HL-60 (cell line): ENCODE data around the gene TNK2.

Experiments used
- CTCF ChIP-seq: IDR thresholded peaks from one replicate; pipeline ENCODE4 v1.5.1; 2011; ENCODE audit warnings: low read length, control low read depth, inconsistent platforms; ENCODE audit not compliant: insufficient read depth
- GABPA ChIP-seq: IDR thresholded peaks from 2 replicates; pipeline ENCODE4 v1.6.1; 2012; ENCODE audit warnings: low read depth
- POLR2AphosphoS5 ChIP-seq: IDR thresholded peaks from 2 replicates; pipeline ENCODE4 v1.6.1; 2012; ENCODE audit warnings: low read depth
- SPI1 ChIP-seq: IDR thresholded peaks from 2 replicates; pipeline ENCODE4 v1.6.1; 2012; ENCODE audit warnings: low read depth, mild to moderate bottlenecking, borderline replicate concordance

- TF ChIP-seq CTCF (no peak), GABPA (no peak), POLR2AphosphoS5 (no peak), SPI1 (no peak)
Measured at GRCh38 chr3:195886181-195887141, 21.9 kb downstream of the TNK2 start.
